Measurements from ENCODE around the gene GSTM5. TPM values are rescaled to one million over a fixed set of nuclear protein-coding genes. Genes with fewer than 3 reads are reported as not detected.

Gene GSTM5
- total RNA-seq, 1 experiment from 2014 or later: not detected

DNA sequence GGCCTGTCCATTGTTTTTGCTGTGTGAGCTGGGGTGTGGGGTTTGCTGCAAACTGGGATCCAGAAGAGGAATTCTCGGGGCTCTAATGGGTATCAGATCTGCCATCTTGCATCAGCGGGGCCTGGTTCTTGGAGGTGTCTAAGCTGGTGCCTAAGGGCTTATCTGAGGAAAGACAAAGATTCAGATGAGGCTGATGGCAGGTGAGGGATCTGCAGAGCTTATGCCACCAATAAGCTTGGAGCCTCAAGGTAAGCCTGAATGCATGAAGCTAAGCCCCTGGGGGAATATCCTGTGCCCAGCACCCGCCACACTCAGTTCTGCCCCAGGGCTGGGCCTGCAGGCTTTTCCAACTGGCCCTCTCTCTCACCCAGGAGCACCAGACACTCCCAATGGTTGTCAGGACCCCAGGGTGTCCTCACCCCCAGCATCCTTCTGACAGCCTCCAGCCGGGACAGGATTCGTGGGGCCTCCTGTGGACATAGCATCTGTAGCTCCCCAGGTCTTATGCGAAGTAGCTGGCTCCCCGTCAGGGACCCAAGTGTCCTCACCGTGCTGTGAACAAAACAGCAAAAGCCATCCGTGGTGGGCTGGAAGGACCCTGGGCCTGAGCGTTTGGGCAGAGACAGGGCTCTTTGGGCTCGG is 38.3 kb downstream of the GSTM5 start:
- Histone ChIP-seq H3K18ac (ENCODE audit: insufficient read length, low read depth, low read length) (no peak overlapping the region), H2AFZ (ENCODE audit: low read length) (no peak overlapping the region), H3K4me1 (ENCODE audit: insufficient read depth, low read length) (no peaks in the 10 kb centered on the region), H2BK20ac (ENCODE audit: low read depth, low read length, poor library complexity, severe bottlenecking) (no peak overlapping the region), H3T11ph (ENCODE audit: low read length) (no peak overlapping the region), H4K5ac (ENCODE audit: insufficient read length, low read depth, low read length) (no peak overlapping the region), H3K4ac (ENCODE audit: low read depth, low read length) (no peak overlapping the region), H4K20me1 (ENCODE audit: control insufficient read depth, insufficient read depth, insufficient read length) (no peaks in the 10 kb centered on the region), H3K27me3 (ENCODE audit: insufficient read depth, low read length) (no peaks in the 10 kb centered on the region), H4K91ac (ENCODE audit: insufficient read length, low read depth, low read length) (no peak overlapping the region), H3K79me1 (ENCODE audit: insufficient read depth, low read depth, low read length, poor library complexity, severe bottlenecking) (no peaks in the 10 kb centered on the region), H2BK5ac (ENCODE audit: insufficient read length, low read length) (no peak overlapping the region), H4K8ac (replicated peaks; ENCODE audit: insufficient read length, low read depth, low read length) (no peak overlapping the region), H3K9ac (ENCODE audit: extremely low read depth, insufficient read length, low read length) (no peak overlapping the region), H3K79me2 (ENCODE audit: insufficient read depth, low read length) (no peaks in the 10 kb centered on the region), H3K14ac (ENCODE audit: insufficient read depth, low read length) (0 out of 2 replicates have a peak overlapping the region, but pooled peaks have one; percentile 36), H3K27ac (ENCODE audit: insufficient read length, low read depth, low read length) (no peak overlapping the region), H2AK5ac (ENCODE audit: insufficient read length, low read length) (no peak overlapping the region), H3K56ac (ENCODE audit: insufficient read length, low read depth, low read length) (no peak overlapping the region), H2BK120ac (ENCODE audit: low read depth, low read length, poor library complexity, severe bottlenecking) (no peak overlapping the region), H3K4me2 (ENCODE audit: insufficient read depth, insufficient read length, low read length) (no peak overlapping the region), H3K23me2 (ENCODE audit: insufficient read length, low read depth, low read length, poor library complexity, severe bottlenecking) (no peaks in the 10 kb centered on the region), H3K23ac (ENCODE audit: insufficient read length, low read depth, low read length) (no peak overlapping the region), H2BK15ac (ENCODE audit: low read depth, low read length) (no peak overlapping the region), H3K9me3 (ENCODE audit: control insufficient read depth, low read depth, low read length) (no peaks in the 10 kb centered on the region), H2BK12ac (ENCODE audit: insufficient read length, low read depth, low read length) (no peak overlapping the region)
- Mint-ChIP-seq H3K27me3 (ENCODE audit: low read depth) (peaks cover 42% of the 10 kb centered on the region), H3K4me1 (no peaks in the 10 kb centered on the region), H3K9me3 (peaks cover 18 to 26% of the 10 kb centered on the region in 2 experiments), H3K4me3 (no peak overlapping the region), H3K27ac (no peak overlapping the region), H3K36me3 (ENCODE audit: insufficient read depth in 1 of 3, low read depth in 3 of 3) (peaks cover 3 to 6% (median 4%) of the 10 kb centered on the region in 3 experiments; a peak in 5 of 7 replicates)
- TF ChIP-seq, protein P1, sequence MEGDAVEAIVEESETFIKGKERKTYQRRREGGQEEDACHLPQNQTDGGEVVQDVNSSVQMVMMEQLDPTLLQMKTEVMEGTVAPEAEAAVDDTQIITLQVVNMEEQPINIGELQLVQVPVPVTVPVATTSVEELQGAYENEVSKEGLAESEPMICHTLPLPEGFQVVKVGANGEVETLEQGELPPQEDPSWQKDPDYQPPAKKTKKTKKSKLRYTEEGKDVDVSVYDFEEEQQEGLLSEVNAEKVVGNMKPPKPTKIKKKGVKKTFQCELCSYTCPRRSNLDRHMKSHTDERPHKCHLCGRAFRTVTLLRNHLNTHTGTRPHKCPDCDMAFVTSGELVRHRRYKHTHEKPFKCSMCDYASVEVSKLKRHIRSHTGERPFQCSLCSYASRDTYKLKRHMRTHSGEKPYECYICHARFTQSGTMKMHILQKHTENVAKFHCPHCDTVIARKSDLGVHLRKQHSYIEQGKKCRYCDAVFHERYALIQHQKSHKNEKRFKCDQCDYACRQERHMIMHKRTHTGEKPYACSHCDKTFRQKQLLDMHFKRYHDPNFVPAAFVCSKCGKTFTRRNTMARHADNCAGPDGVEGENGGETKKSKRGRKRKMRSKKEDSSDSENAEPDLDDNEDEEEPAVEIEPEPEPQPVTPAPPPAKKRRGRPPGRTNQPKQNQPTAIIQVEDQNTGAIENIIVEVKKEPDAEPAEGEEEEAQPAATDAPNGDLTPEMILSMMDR (conservative IDR thresholded peaks at IDR 0.05): no peak
- no peak for DNase-seq
- no CpG with 5 or more reads among the region's 11 CpGs for WGBS (ENCODE audit: extremely low coverage, insufficient read length, low lambda C conversion rate)

Measured in H9 (cell line).